Stimulated activated CD4-positive, alpha-beta T cell treated with anti-CD3 and anti-CD28 coated beads, Interleukin-4, amount 100 ng/mL, for 24 hours (primary cell): ENCODE measurements around the gene ADAMTS17.
"Not testable (repeated sequence)": the region's sequence is repeated elsewhere in the genome, so short reads cannot be mapped to it uniquely, and the experiment has no call there.

Source experiments
- DNase-seq: peaks from one replicate; pipeline ENCODE4 v3.0.0-alpha.2; 2020

ADAMTS17 gene

GRCh38 chr15:99959326-99959725 lies 382.4 kb downstream of the ADAMTS17 start:
- DNase-seq = no peak

- DNase-seq = no peak
These were observed 383.2 kb downstream of the ADAMTS17 start for GRCh38 chr15:99958426-99959097.

GRCh38 chr15:99957642-99958013 lies 384.1 kb downstream of the ADAMTS17 start:
- no peak for DNase-seq

GRCh38 chr15:99956820-99957641 lies 384.7 kb downstream of the ADAMTS17 start:
- DNase-seq = no peak

GRCh38 chr15:99956022-99956775 lies 385.6 kb downstream of the ADAMTS17 start:
- no peak for DNase-seq

GRCh38 chr15:99955532-99955931 lies 386.2 kb downstream of the ADAMTS17 start:
- DNase-seq = no peak

- DNase-seq = no peak
These were observed 386.6 kb downstream of the ADAMTS17 start for GRCh38 chr15:99955181-99955525.

- no peak for DNase-seq
These were observed 387.2 kb downstream of the ADAMTS17 start for GRCh38 chr15:99954361-99955180.

- DNase-seq = no peak
These were observed 387.9 kb downstream of the ADAMTS17 start for GRCh38 chr15:99953886-99954285.

- DNase-seq = no peak
These were observed 390.3 kb downstream of the ADAMTS17 start for GRCh38 chr15:99951511-99951910.

GRCh38 chr15:99944131-99944530 lies 397.6 kb downstream of the ADAMTS17 start:
- no peak for DNase-seq

- DNase-seq = no peak
These were observed 398.3 kb downstream of the ADAMTS17 start for GRCh38 chr15:99943466-99943865.

GRCh38 chr15:99932676-99933402 lies 408.9 kb downstream of the ADAMTS17 start:
- no peak for DNase-seq

- DNase-seq = no peak
These were observed 409.8 kb downstream of the ADAMTS17 start for GRCh38 chr15:99931703-99932603.

- DNase-seq = no peak
These were observed 411.1 kb downstream of the ADAMTS17 start for GRCh38 chr15:99930696-99931095.

- no peak for DNase-seq
These were observed 412.5 kb downstream of the ADAMTS17 start for GRCh38 chr15:99929266-99929665.

- DNase-seq = peak; percentile 87
These were observed 413.3 kb downstream of the ADAMTS17 start for GRCh38 chr15:99928429-99928981.

- not testable (repeated sequence) for DNase-seq
These were observed 415.2 kb downstream of the ADAMTS17 start for GRCh38 chr15:99926532-99926931.

GRCh38 chr15:99925661-99926461 lies 415.9 kb downstream of the ADAMTS17 start:
- DNase-seq = peak; percentile 64

GRCh38 chr15:99923711-99924110 lies 418.1 kb downstream of the ADAMTS17 start:
- no peak for DNase-seq
